GM12891 (cell line): Measurements from ENCODE around the gene GHSR.

Source experiments
- POLR2A ChIP-seq: IDR thresholded peaks from 2 replicates; pipeline ENCODE4 v1.6.1; 2011; ENCODE audit warnings: low read depth, low read length, control low read depth
- POLR2AphosphoS5 ChIP-seq: IDR thresholded peaks from 2 replicates; pipeline ENCODE4 v1.6.1; 2011; ENCODE audit warnings: low read depth, low read length, control low read depth

GRCh38 chr3:172456404-172456803 lies 8.1 kb upstream of the GHSR start:
- TF ChIP-seq POLR2AphosphoS5 (no peak), POLR2A (no peak)
